ENCODE measurements around the gene PDHA2.

The PDHA2 gene

GRCh38 chr4:95839891-95840290 lies at the start of gene PDHA2:
PDHA2 (plus strand) TSS chr4:95840093; CDS start chr4:95840151, 58 bp downstream.
- no peak for DNase-seq (ENCODE audit: low read depth)
- TF ChIP-seq, protein P1, sequence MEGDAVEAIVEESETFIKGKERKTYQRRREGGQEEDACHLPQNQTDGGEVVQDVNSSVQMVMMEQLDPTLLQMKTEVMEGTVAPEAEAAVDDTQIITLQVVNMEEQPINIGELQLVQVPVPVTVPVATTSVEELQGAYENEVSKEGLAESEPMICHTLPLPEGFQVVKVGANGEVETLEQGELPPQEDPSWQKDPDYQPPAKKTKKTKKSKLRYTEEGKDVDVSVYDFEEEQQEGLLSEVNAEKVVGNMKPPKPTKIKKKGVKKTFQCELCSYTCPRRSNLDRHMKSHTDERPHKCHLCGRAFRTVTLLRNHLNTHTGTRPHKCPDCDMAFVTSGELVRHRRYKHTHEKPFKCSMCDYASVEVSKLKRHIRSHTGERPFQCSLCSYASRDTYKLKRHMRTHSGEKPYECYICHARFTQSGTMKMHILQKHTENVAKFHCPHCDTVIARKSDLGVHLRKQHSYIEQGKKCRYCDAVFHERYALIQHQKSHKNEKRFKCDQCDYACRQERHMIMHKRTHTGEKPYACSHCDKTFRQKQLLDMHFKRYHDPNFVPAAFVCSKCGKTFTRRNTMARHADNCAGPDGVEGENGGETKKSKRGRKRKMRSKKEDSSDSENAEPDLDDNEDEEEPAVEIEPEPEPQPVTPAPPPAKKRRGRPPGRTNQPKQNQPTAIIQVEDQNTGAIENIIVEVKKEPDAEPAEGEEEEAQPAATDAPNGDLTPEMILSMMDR (IDR thresholded peaks at IDR 0.05; ENCODE audit: insufficient read depth, low read depth, low read length, missing control alignments), result no peak
- no peak within 1 kb of the TSS for H3K4me3 ChIP-seq (ENCODE audit: low read length)

GRCh38 chr4:95798003-95798402 lies 41.9 kb upstream of the PDHA2 start:
- no peak overlapping the region for H3K4me3 ChIP-seq (ENCODE audit: low read length)

DNA sequence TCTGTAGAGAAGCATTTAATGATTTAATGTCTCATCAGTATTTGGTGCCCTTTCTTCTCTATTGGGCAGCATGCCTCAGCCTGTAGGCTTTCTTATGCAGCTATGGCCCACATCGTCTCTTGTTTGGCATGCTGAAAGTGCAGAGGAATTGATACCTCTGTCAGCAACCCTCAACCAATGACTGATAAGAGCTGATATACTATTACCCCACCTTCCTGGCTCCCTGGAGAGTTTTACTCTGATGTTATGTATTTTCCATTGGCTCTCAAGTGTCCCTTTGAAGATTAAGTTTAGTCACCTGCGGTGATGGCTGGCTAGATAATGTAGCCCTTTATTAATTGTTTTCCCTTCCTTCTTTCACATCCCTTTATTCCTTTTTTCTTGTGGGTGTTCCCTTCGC lies 41.2 kb upstream of the PDHA2 start:
- no peak overlapping the region for H3K4me3 ChIP-seq (ENCODE audit: low read length)
- no peak for DNase-seq (ENCODE audit: low read depth)

More at GRCh38 chr4:95798003-95798402, 41.9 kb upstream of the PDHA2 start:
- DNase-seq (ENCODE audit: low read depth), result no peak
- TF ChIP-seq, protein P1 (IDR thresholded peaks at IDR 0.05; ENCODE audit: insufficient read depth, low read depth, low read length, missing control alignments), result no peak

DNA sequence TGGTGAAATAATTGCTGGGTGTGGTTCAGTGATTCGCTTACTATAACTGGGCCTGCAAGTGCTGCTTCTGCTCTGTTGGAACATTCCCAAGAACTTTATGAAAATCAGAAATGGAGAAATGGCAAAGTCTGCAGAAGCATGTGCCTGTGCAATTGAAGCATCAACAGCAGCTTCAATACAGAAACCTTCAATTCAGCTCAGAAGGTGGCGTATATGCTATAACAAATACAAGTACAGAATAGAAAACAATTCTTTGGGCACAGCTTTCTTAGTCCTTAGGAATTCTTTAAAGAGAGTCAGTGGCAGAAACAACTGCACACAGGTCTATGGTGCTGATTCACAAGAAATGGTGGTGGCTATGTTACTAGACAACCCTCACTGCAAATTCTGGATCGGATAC lies 18.0 kb upstream of the PDHA2 start:
- DNase-seq (ENCODE audit: low read depth), result peak; percentile 19
- no peak overlapping the region for H3K4me3 ChIP-seq (ENCODE audit: low read length)
- TF ChIP-seq, protein P1 (IDR thresholded peaks at IDR 0.05; ENCODE audit: insufficient read depth, low read depth, low read length, missing control alignments), result no peak

More for the DNA sequence above, 41.2 kb upstream of the PDHA2 start:
- TF ChIP-seq, protein P1 (IDR thresholded peaks at IDR 0.05; ENCODE audit: insufficient read depth, low read depth, low read length, missing control alignments), result no peak

- H3K4me3 ChIP-seq (ENCODE audit: low read length), result no peak overlapping the region
- DNase-seq (ENCODE audit: low read depth), result no peak
- TF ChIP-seq, protein P1 (IDR thresholded peaks at IDR 0.05; ENCODE audit: insufficient read depth, low read depth, low read length, missing control alignments), result no peak
Observed at GRCh38 chr4:95825546-95825945, 14.3 kb upstream of the PDHA2 start.

DNA sequence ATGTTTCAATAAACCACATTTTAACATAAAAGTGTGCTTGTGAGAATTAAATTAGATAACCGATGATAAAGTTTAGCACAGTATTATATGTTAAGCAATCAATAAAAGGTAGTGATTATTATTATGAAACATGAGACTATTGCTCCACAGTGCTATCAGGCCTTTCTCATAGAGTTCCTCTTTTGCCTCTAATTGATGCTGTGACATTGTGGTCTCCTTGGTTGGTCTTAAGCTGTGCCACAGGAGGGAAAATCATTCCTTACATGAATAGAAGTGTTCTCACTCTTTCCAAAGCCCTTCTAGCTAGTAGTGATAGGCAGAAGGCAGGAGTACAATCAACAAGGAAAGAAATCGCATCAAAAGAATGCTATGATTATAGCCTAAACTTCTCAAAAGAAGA lies 9.2 kb upstream of the PDHA2 start:
- DNase-seq (ENCODE audit: low read depth), result no peak
- TF ChIP-seq, protein P1 (IDR thresholded peaks at IDR 0.05; ENCODE audit: insufficient read depth, low read depth, low read length, missing control alignments), result no peak

DNA sequence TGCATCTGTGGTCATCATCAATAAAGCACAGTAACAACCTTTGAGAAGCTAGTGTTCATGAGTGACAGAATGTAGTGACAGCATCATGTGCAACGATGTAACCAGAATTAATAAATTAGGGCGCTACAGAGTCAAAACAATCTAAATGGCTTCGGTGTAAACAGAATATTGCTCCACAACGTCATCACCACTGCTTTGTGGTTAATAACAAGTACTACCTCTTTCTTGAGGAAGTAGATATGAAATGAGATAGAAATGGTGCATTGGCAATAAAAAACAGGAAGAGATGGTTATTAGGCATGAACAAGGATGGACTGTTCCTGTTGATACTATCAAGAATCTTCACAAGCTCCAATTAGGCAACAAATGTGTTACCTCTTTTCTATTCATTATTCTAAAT lies 8.7 kb upstream of the PDHA2 start:
- TF ChIP-seq, protein P1 (IDR thresholded peaks at IDR 0.05; ENCODE audit: insufficient read depth, low read depth, low read length, missing control alignments), result no peak
- no peak for DNase-seq (ENCODE audit: low read depth)
- no peak overlapping the region for H3K4me3 ChIP-seq (ENCODE audit: low read length)

More for the DNA sequence above, 9.2 kb upstream of the PDHA2 start:
- no peak overlapping the region for H3K4me3 ChIP-seq (ENCODE audit: low read length)

Data from epithelial cell of esophagus (primary cell).